CD8-positive, alpha-beta memory T cell (primary cell): ENCODE measurements around the gene CNPY1. TPM values are rescaled to one million over a fixed set of nuclear protein-coding genes. Genes with fewer than 3 reads are reported as not detected.

Source experiments
- CTCF ChIA-PET: fragments of 350-600 bp; sonication (Branson Sonifier 250); formaldehyde crosslinking; loops from one replicate; lab custom pipeline; 2021; ENCODE audit warnings: antibody characterized with exemption; lab: Charles Lee
- POLR2A ChIA-PET: fragments of 350-600 bp; sonication (Branson Sonifier 250); formaldehyde crosslinking; loops from one replicate; lab custom pipeline; 2021; ENCODE audit warnings: antibody characterized with exemption; lab: Charles Lee
- DNase-seq, 5 donors: peaks; one replicate each; pipeline versions ENCODE4 v3.0.0 to v3.0.0-alpha.2; 2020 to 2022; ENCODE audit warnings: mixed read lengths in 1 of 5
- H3K27ac ChIP-seq: one replicate; pipeline ENCODE4 v1.7.0; 2013; ENCODE audit warnings: low read depth, mild to moderate bottlenecking, low read length, moderate library complexity
- H3K27me3 ChIP-seq: 2 replicates; pipeline ENCODE4 v1.7.0; 2013; ENCODE audit warnings: low read length, mild to moderate bottlenecking; ENCODE audit not compliant: insufficient read depth, poor library complexity, severe bottlenecking
- H3K36me3 ChIP-seq: 2 replicates; pipeline ENCODE4 v1.7.0; 2013; ENCODE audit warnings: mild to moderate bottlenecking, low read length, moderate library complexity; ENCODE audit not compliant: insufficient read depth
- H3K4me1 ChIP-seq: 2 replicates; pipeline ENCODE4 v1.7.0; 2013; ENCODE audit warnings: mild to moderate bottlenecking, low read length, moderate library complexity; ENCODE audit not compliant: insufficient read depth
- H3K4me3 ChIP-seq: 2 replicates; pipeline ENCODE4 v1.7.0; 2013; ENCODE audit warnings: mild to moderate bottlenecking, low read length
- H3K9me3 ChIP-seq: 2 replicates; pipeline ENCODE4 v1.7.0; 2013; ENCODE audit warnings: mild to moderate bottlenecking, low read length
- H3K27ac Mint-ChIP-seq, 8 donors: one replicate each; pipeline ENCODE4 v1.8.0; 2020 to 2021; ENCODE audit warnings: mixed read lengths in 8 of 8, mild to moderate bottlenecking in 6 of 8, inconsistent platforms in 3 of 8, moderate library complexity in 3 of 8
- H3K27me3 Mint-ChIP-seq, 2 donors: one replicate each; pipeline ENCODE4 v1.8.0; 2020 to 2021; ENCODE audit warnings: mixed read lengths in 2 of 2, mild to moderate bottlenecking in 1 of 2, moderate library complexity in 1 of 2
- H3K36me3 Mint-ChIP-seq, 3 donors: one replicate each; pipeline ENCODE4 v1.8.0; 2020 to 2021; ENCODE audit warnings: mixed read lengths in 3 of 3, inconsistent platforms in 1 of 3, mild to moderate bottlenecking in 1 of 3
- H3K4me1 Mint-ChIP-seq, 3 donors: one replicate each; pipeline ENCODE4 v1.8.0; 2020 to 2021; ENCODE audit warnings: mixed read lengths in 3 of 3, inconsistent platforms in 1 of 3, mild to moderate bottlenecking in 1 of 3
- H3K4me3 Mint-ChIP-seq, 7 donors: one replicate each; pipeline ENCODE4 v1.8.0; 2020 to 2021; ENCODE audit warnings: mixed read lengths in 7 of 7, mild to moderate bottlenecking in 6 of 7, moderate library complexity in 4 of 7, inconsistent platforms in 2 of 7
- H3K9me3 Mint-ChIP-seq, 5 donors: one replicate each; pipeline ENCODE4 v1.8.0; 2020 to 2022; ENCODE audit warnings: mixed read lengths in 5 of 5, mild to moderate bottlenecking in 3 of 5, moderate library complexity in 2 of 5, inconsistent platforms in 1 of 5
- polyA plus RNA-seq: library from polyadenylated mRNA; unstranded; fragments of 300-500 nt; fragmentation: Illumina TruSeq; gene quantifications from one replicate; pipeline ENCODE4 v1.2.3, GENCODE V29; 2021
- total RNA-seq, 2 experiments: library from RNA; stranded (reverse); gene quantifications; one replicate each; pipeline ENCODE4 v1.2.3, GENCODE V29; 2021

CNPY1 gene
- total and polyA plus RNA-seq, 3 experiments from 2014 or later = not detected

DNA sequence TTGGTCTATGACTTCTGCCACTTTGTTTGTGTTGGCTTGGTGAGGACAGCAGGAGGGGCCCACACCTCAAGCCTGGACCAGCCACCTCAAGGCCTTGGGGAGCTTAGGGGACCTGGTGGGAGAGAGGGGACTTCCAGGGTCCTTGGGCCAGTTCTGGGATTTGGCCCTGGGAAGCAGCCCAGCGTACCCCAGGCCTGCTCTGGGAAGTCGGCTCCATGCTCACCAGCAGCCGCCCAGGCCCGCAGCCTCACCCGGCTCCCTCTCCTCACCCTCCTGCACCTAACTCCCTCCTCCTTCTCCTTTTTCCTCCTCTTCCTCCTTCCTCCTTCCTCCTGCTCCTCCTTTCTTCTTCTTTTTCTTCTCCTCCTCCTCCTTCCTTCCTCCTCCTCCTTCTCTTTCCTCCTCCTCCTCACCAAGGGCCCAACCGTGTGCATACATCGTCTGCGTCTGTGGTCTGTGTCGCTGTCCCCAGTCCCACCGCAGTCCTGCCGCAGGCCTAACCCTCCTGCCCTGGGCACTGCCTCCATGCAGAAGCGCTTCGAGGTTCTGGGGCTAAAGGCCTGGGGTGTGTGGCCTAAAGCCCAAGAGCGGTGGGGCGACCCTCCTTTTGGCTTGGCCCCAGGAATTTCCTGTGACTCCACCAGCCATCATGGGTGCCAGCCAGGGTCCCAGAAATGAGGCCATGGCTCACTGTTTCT is 83.1 kb downstream of the CNPY1 start:
- Mint-ChIP-seq H3K4me1 (peaks cover 11 to 24% (median 11%) of the 10 kb centered on the region in 3 donors), H3K9me3 (no peaks in the 10 kb centered on the region), H3K27me3 (peaks cover 70 to 72% of the 10 kb centered on the region in 2 donors), H3K4me3 (no peak overlapping the region), H3K27ac (no peak overlapping the region), H3K36me3 (no peaks in the 10 kb centered on the region)
- H3K27me3 ChIP-seq = peaks cover 53% of the 10 kb centered on the region
- H3K27ac ChIP-seq = no peak overlapping the region
- H3K4me1 ChIP-seq = no peaks in the 10 kb centered on the region
- DNase-seq = no peak
- CTCF ChIA-PET = no interaction called here
- no peaks in the 10 kb centered on the region for H3K9me3 ChIP-seq
- POLR2A ChIA-PET = no interaction called here
- no peak overlapping the region for H3K4me3 ChIP-seq
- H3K36me3 ChIP-seq = no peaks in the 10 kb centered on the region

DNA sequence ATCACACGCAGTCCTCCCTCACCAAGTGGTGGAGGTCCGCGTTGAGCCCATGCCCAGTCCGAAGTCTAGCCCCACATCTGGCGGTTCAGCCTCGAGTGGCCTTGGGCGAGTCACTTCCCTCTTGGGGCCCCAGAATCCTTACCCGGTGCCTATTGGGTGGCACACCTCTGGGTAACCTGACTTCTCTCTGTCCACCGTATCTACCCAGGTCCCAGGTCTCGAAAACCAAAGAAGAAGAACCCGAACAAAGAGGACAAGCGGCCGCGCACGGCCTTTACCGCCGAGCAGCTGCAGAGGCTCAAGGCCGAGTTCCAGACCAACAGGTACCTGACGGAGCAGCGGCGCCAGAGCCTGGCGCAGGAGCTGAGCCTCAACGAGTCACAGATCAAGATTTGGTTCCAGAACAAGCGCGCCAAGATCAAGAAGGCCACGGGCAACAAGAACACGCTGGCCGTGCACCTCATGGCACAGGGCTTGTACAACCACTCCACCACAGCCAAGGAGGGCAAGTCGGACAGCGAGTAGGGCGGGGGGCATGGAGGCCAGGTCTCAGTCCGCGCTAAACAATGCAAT is 84.1 kb downstream of the CNPY1 start:
- no peaks in the 10 kb centered on the region for H3K4me1 ChIP-seq
- Mint-ChIP-seq H3K36me3 (no peaks in the 10 kb centered on the region), H3K27me3 (peaks cover 66 to 68% of the 10 kb centered on the region in 2 donors), H3K27ac (no peak overlapping the region), H3K4me1 (peaks cover 7 to 20% (median 7%) of the 10 kb centered on the region in 3 donors), H3K4me3 (peak overlapping the region in 1 of 7 donors; percentile 42), H3K9me3 (no peaks in the 10 kb centered on the region)
- no peak for DNase-seq
- H3K4me3 ChIP-seq = no peak overlapping the region
- H3K27ac ChIP-seq = no peak overlapping the region
- no peaks in the 10 kb centered on the region for H3K36me3 ChIP-seq
- H3K9me3 ChIP-seq = no peaks in the 10 kb centered on the region
- ChIA-PET CTCF (no interaction called here), POLR2A (no interaction called here)
- peaks cover 52% of the 10 kb centered on the region for H3K27me3 ChIP-seq

DNA sequence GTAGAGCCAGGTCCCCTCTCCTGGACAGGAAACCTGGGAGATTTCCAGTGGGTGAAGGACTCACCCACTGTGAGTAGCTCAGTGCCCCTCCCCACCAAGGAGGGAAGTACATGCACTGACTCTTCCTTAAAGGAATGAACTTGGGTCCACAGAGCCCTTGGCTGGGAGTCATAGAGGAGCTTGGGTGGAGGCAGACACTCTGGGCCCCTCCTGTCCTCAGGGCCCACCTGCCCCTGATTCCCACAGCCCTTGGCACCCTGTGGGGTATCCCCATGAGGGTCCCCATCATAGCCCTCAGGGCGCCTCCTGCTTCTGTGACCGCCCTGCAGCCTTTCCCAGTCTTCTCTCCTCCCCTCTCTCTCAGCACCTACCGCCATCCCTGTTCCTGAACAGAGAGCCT is 84.7 kb downstream of the CNPY1 start:
- peaks cover 67 to 71% of the 10 kb centered on the region in 2 donors for H3K27me3 Mint-ChIP-seq
- DNase-seq = no peak

DNA sequence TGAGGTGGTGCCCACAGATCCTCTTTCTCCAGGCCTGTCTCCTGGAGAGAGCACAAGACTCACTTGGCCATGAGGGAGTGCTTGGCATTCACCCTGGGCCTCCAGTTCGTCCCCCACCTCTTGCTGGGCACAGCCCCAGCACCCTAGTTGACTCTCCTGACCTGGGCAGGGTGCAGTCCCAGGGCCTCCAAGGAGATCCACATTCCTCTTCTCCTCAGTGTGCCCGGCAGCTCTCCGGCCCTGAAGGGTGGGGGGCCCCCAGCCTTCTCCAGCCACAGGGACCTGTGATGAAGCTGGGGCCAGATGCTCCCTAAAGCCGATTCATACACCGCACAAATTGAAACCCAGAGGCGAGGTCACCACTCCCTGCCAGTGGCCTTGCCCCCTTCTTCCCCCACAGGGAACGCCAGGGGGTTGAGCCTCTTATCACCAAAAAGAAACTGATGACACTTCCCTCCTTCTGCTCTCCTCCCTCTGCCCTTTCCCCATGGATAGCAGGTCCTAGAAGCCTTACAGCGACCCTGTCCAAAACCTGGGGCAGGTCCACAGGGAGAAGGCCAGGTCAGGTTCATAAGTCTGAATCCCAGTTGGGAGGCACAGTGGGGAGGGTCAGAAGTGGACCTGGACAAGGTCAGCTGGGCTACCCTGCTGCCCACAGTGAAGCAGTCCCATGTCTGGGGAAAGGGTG is 85.3 kb downstream of the CNPY1 start:
- Histone ChIP-seq H3K27me3 (peaks cover 55% of the 10 kb centered on the region), H3K36me3 (no peaks in the 10 kb centered on the region), H3K4me3 (no peak overlapping the region), H3K9me3 (no peaks in the 10 kb centered on the region), H3K27ac (no peak overlapping the region), H3K4me1 (no peaks in the 10 kb centered on the region)
- H3K4me1 Mint-ChIP-seq = peaks cover 13 to 25% (median 16%) of the 10 kb centered on the region in 3 donors
- no peaks in the 10 kb centered on the region for H3K9me3 Mint-ChIP-seq
- H3K4me3 Mint-ChIP-seq = peak overlapping the region in 1 of 7 donors; percentile 68
- no peak overlapping the region for H3K27ac Mint-ChIP-seq
- peaks cover 67 to 76% of the 10 kb centered on the region in 2 donors for H3K27me3 Mint-ChIP-seq
- CTCF ChIA-PET = no interaction called here
- POLR2A ChIA-PET = no interaction called here
- DNase-seq = no peak
- H3K36me3 Mint-ChIP-seq = no peaks in the 10 kb centered on the region

More for the DNA sequence above, 84.7 kb downstream of the CNPY1 start:
- Mint-ChIP-seq H3K36me3 (no peaks in the 10 kb centered on the region), H3K27ac (no peak overlapping the region), H3K9me3 (no peaks in the 10 kb centered on the region), H3K4me1 (peaks cover 11 to 21% (median 11%) of the 10 kb centered on the region in 3 donors), H3K4me3 (no peak overlapping the region)
- no peak overlapping the region for H3K27ac ChIP-seq
- peaks cover 55% of the 10 kb centered on the region for H3K27me3 ChIP-seq
- no peaks in the 10 kb centered on the region for H3K4me1 ChIP-seq
- H3K36me3 ChIP-seq = no peaks in the 10 kb centered on the region
- no peaks in the 10 kb centered on the region for H3K9me3 ChIP-seq
- H3K4me3 ChIP-seq = no peak overlapping the region
- CTCF ChIA-PET = no interaction called here
- POLR2A ChIA-PET = no interaction called here

DNA sequence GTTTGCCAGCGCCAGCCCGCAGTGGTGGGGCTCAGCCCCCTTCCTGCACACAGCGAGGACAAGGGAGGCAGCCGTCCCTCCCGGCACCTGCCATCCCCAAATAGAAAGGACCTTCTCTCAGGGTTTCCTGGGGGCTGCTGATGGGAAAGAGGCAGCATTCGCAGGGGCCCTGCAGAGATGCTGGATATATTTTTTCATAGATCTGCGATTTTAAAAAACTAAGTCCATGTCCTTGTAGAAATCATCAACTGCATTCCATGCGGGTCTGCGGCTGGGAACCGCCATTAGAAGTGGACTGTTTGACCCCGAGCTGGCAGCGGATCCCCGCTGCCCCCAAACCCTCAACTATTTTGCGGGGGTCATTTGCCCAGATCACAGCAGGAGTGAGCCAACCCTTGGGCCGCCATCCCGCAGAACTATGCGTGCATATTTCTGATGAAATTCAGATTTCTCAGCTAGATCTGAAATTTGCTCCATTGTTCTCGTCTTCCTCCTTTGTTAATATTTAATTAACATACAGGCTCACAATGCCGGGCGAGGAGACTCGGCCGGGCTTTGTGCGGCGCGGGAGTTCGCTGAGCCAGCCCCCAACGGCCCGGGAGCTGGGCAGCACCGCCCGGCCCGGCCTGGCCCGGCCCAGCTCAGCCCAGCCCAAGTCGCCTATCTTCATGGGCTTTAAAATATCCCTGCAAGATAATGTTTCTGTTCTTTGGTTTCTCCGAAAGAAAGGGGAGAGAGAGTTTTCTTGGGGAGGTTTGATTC is 86.5 kb downstream of the CNPY1 start:
- Mint-ChIP-seq H3K27ac (no peak overlapping the region), H3K4me3 (peak overlapping the region in 5 of 7 donors; percentile 41 to 64 (median 55)), H3K27me3 (peaks cover 61 to 74% of the 10 kb centered on the region in 2 donors), H3K9me3 (no peaks in the 10 kb centered on the region), H3K36me3 (no peaks in the 10 kb centered on the region), H3K4me1 (peaks cover 13 to 25% (median 16%) of the 10 kb centered on the region in 3 donors)
- ChIA-PET POLR2A (no interaction called here), CTCF (no interaction called here)
- no peaks in the 10 kb centered on the region for H3K4me1 ChIP-seq
- no peak for DNase-seq
- H3K4me3 ChIP-seq = no peak overlapping the region
- no peaks in the 10 kb centered on the region for H3K36me3 ChIP-seq
- peaks cover 55% of the 10 kb centered on the region for H3K27me3 ChIP-seq
- no peak overlapping the region for H3K27ac ChIP-seq
- no peaks in the 10 kb centered on the region for H3K9me3 ChIP-seq

DNA sequence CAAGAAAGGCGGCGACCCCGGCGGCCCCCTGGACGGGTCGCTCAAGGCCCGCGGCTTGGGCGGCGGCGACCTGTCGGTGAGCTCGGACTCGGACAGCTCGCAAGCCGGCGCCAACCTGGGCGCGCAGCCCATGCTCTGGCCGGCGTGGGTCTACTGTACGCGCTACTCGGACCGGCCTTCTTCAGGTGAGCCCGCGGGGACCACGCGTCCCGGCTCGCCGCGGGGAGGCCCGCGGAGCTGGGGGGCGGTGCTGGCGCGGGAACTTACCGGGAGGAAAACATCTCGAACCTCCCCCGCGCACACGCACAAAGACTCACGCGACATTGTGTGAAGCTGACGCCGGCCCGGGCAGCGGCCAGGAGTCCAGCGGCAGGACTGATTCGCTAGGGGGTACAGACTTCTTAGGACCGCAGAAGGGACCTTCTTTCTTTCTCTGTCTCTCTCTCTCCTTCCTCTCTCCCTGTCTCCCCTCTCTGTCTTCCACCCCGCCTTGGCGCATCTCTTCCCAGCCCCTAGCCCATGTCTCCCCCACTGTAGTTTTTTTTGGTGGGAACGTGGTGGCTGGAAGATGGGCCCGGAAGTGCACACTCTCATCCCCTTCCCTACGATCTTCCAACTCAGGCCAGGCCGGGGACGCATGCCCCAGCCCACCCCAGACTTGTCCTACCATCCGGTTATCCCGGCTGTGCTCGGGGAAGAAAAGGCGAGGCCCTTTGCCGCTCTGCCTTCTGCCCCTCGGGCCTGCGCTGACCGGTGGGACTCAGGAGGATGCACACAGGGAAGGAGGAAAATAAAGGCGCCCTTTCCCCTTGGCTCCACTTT is 87.3 kb downstream of the CNPY1 start:
- H3K27me3 ChIP-seq = peaks cover 52% of the 10 kb centered on the region

DNA sequence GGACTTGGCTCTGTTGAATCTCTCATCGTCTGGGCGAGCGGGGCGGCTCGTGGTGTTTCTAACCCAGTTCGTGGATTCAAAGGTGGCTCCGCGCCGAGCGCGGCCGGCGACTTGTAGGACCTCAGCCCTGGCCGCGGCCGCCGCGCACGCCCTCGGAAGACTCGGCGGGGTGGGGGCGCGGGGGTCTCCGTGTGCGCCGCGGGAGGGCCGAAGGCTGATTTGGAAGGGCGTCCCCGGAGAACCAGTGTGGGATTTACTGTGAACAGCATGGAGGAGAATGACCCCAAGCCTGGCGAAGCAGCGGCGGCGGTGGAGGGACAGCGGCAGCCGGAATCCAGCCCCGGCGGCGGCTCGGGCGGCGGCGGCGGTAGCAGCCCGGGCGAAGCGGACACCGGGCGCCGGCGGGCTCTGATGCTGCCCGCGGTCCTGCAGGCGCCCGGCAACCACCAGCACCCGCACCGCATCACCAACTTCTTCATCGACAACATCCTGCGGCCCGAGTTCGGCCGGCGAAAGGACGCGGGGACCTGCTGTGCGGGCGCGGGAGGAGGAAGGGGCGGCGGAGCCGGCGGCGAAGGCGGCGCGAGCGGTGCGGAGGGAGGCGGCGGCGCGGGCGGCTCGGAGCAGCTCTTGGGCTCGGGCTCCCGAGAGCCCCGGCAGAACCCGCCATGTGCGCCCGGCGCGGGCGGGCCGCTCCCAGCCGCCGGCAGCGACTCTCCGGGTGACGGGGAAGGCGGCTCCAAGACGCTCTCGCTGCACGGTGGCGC is 88.1 kb downstream of the CNPY1 start, which contains the start of gene EN2:
EN2 (plus strand) TSS at position 19 of the 767 bp plus-strand sequence; CDS start at position 268, 249 bp downstream.
- Mint-ChIP-seq H3K27ac (peak within 1 kb of the TSS in 1 of 8 donors; percentile 37), H3K9me3 (no peaks in the 10 kb centered on the region), H3K4me1 (peaks cover 13 to 29% (median 16%) of the 10 kb centered on the region in 3 donors), H3K4me3 (peak within 1 kb of the TSS; percentile 60 to 78 (median 70)), H3K27me3 (peaks cover 49 to 67% of the 10 kb centered on the region in 2 donors), H3K36me3 (no peaks in the 10 kb centered on the region)
- ChIA-PET CTCF (no interaction called here), POLR2A (no interaction called here)
- Histone ChIP-seq H3K9me3 (no peaks in the 10 kb centered on the region), H3K36me3 (no peaks in the 10 kb centered on the region), H3K27ac (no peak within 1 kb of the TSS), H3K4me3 (no peak within 1 kb of the TSS), H3K27me3 (peaks cover 44% of the 10 kb centered on the region), H3K4me1 (no peaks in the 10 kb centered on the region)
- no peak for DNase-seq

More for the DNA sequence above, 87.3 kb downstream of the CNPY1 start:
- ChIA-PET POLR2A (no interaction called here), CTCF (no interaction called here)
- Mint-ChIP-seq H3K4me3 (peak overlapping the region in 6 of 7 donors; percentile 41 to 64 (median 52)), H3K4me1 (peaks cover 13 to 29% (median 16%) of the 10 kb centered on the region in 3 donors), H3K9me3 (no peaks in the 10 kb centered on the region), H3K27me3 (peaks cover 53 to 74% of the 10 kb centered on the region in 2 donors), H3K27ac (no peak overlapping the region), H3K36me3 (no peaks in the 10 kb centered on the region)
- H3K4me3 ChIP-seq = no peak overlapping the region
- H3K27ac ChIP-seq = no peak overlapping the region
- no peaks in the 10 kb centered on the region for H3K4me1 ChIP-seq
- no peaks in the 10 kb centered on the region for H3K36me3 ChIP-seq
- DNase-seq = no peak
- no peaks in the 10 kb centered on the region for H3K9me3 ChIP-seq
